Karpas-422 (cell line): Measurements from ENCODE around the gene NSMCE4A. TPM values are rescaled to one million over a fixed set of nuclear protein-coding genes. Genes with fewer than 3 reads are reported as not detected.

Source experiments
- DNase-seq: peaks from one replicate; pipeline ENCODE4 v3.0.0-alpha.2; 2015
- H2AFZ ChIP-seq: fragments of 200-600 bp; sonication (generic); 2 replicates; pipeline ENCODE4 v1.6.1; 2014; ENCODE audit warnings: antibody characterized with exemption, low read length, mixed read lengths
- H3K27ac ChIP-seq: fragments of 200-600 bp; sonication (generic); 2 replicates; pipeline ENCODE4 v1.5.1; 2014; ENCODE audit warnings: mild to moderate bottlenecking, low read length, moderate library complexity
- H3K27me3 ChIP-seq: fragments of 200-600 bp; sonication (generic); 2 replicates; pipeline ENCODE4 v1.6.1; 2014; ENCODE audit warnings: low read length, mixed read lengths
- H3K36me3 ChIP-seq: fragments of 200-600 bp; sonication (generic); 2 replicates; pipeline ENCODE4 v1.6.1; 2014; ENCODE audit warnings: low read length, mixed read lengths; ENCODE audit not compliant: insufficient read depth
- H3K4me1 ChIP-seq: fragments of 200-600 bp; sonication (generic); 2 replicates; pipeline ENCODE4 v1.6.1; 2014; ENCODE audit warnings: mild to moderate bottlenecking, low read length, mixed read lengths
- H3K4me2 ChIP-seq: fragments of 200-600 bp; sonication (generic); 2 replicates; pipeline ENCODE4 v1.6.1; 2014; ENCODE audit warnings: low read length, low read depth, mild to moderate bottlenecking; ENCODE audit not compliant: poor library complexity, severe bottlenecking
- H3K4me3 ChIP-seq: fragments of 200-600 bp; sonication (generic); 2 replicates; pipeline ENCODE4 v1.5.1; 2014; ENCODE audit warnings: mild to moderate bottlenecking, antibody characterized with exemption, low read length, mixed read lengths
- H3K79me2 ChIP-seq: fragments of 200-600 bp; sonication (generic); 2 replicates; pipeline ENCODE4 v1.6.1; 2014; ENCODE audit warnings: mild to moderate bottlenecking, low read length, mixed read lengths
- H3K9ac ChIP-seq: fragments of 200-600 bp; sonication (generic); 2 replicates; pipeline ENCODE4 v1.6.0; 2014; ENCODE audit warnings: low read length
- H3K9me2 ChIP-seq: fragments of 200-600 bp; sonication (generic), shearing (Covaris generic); replicated peaks from 2 replicates; pipeline ENCODE4 v1.6.0; 2014; ENCODE audit warnings: mild to moderate bottlenecking, low read length, moderate library complexity; ENCODE audit not compliant: insufficient read depth
- H3K9me3 ChIP-seq: fragments of 300-700, 200-600 bp; sonication (generic); 2 replicates; pipeline ENCODE4 v1.6.1; 2014; ENCODE audit warnings: low read length, mixed read lengths
- H4K20me1 ChIP-seq: fragments of 200-600 bp; sonication (generic); 2 replicates; pipeline ENCODE4 v1.6.1; 2014; ENCODE audit warnings: mild to moderate bottlenecking, antibody characterized with exemption, low read length, low read depth; ENCODE audit not compliant: insufficient read depth
- small RNA-seq: library from RNA; depleted of rRNA; stranded (forward); fragments of <200 nt; gene quantifications from one replicate; pipeline ENCODE3, GENCODE V24; 2014
- total RNA-seq: library from RNA; depleted of rRNA; stranded (reverse); fragments of >200 nt; shearing (Covaris generic); gene quantifications from 2 replicates; pipeline ENCODE4 v1.2.3, GENCODE V29; 2014; ENCODE audit warnings: low replicate concordance; rRNA removed

The NSMCE4A gene
- total RNA-seq, 1 experiment from 2014 or later: 105 TPM

DNA sequence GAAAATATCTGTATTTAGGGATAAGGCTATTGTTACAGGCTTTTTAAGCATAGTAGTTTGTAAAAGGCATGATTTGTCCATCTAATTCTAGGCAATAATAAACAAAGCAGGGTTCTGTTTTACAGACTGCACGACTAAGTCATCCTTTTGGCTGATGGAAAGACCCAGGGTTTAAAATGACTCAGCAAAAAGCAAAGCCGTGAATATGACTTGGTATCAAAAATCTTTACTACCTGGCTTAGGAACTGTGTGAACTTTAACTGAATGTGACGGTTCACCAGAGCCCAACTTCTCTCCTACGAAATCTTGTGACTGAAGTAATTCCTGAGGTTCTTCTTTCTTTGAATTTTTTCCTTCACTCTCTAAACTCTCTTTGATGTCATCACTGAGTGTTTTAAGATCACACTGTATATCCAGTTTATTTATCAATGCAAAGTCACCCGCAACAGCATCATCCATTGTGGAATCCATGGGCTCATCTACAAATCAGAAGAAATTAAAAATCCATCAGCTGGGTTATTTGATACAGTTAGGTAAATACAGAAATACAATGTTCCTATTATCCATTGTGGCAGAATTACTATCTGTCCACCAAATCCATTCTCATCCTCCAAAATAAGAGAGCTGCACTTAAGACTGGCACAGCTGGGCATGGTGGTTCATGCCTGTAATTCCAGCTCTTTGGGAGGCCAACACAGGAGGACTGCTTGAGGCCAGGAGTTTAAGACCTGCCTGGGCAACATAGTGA, 64.2 kb downstream of the NSMCE4A start:
- Histone ChIP-seq H3K4me1 (peaks cover 7% of the 10 kb centered on the region), H4K20me1 (no peaks in the 10 kb centered on the region), H3K9me2 (no peaks in the 10 kb centered on the region), H3K4me3 (no peak overlapping the region), H3K27ac (peak overlapping the region; percentile 56), H3K9ac (no peak overlapping the region), H3K79me2 (peaks cover 67% of the 10 kb centered on the region), H3K4me2 (no peak overlapping the region), H3K36me3 (peaks cover 52% of the 10 kb centered on the region), H3K27me3 (no peaks in the 10 kb centered on the region), H2AFZ (no peak overlapping the region), H3K9me3 (no peaks in the 10 kb centered on the region)
- DNase-seq: no peak

Small RNAs within 50 kb of the gene (small RNA-seq; reads per million reads assigned to genes)
- gene RF02219: not detected

Other genes with a start within 250 kb of the NSMCE4A start
- gene ATE1, start 47.2 kb downstream of the NSMCE4A start, total RNA-seq: 43.9 and 72.6 TPM in 2 replicates
- gene TACC2, start 13.9 kb upstream of the NSMCE4A start, total RNA-seq: not detected in 2 replicates